PC-3 (cell line): ENCODE measurements around the gene PIK3IP1. TPM values are rescaled to one million over a fixed set of nuclear protein-coding genes. Genes with fewer than 3 reads are reported as not detected.
A peak's percentile ranks its signal among the peaks of the same experiment; 100 is the strongest.

Experiments used
- ATAC-seq: fragments of 200-7000 bp; cut with Tn5 transposase; 2 replicates; pipeline ENCODE4 v1.9.1; 2020; ENCODE audit warnings: mild to moderate bottlenecking, moderate library complexity
- BruUV-seq: library from RNA; stranded (reverse); fragments of 400-500 nt; replicated peaks from 2 replicates; lab custom pipeline; 2021; lab: Mats Ljungman, UMichigan
- CTCF ChIA-PET: fragments of 300-600 bp; sonication (Branson Sonifier 250); formaldehyde crosslinking; loops from one replicate; lab custom pipeline; 2022; ENCODE audit warnings: antibody characterized with exemption; lab: Charles Lee
- POLR2A ChIA-PET: fragments of 300-600 bp; sonication (Branson Sonifier 250); formaldehyde crosslinking; loops from one replicate; lab custom pipeline; 2022; ENCODE audit warnings: antibody characterized with exemption; ENCODE audit not compliant: unreplicated experiment; lab: Charles Lee
- DNase-seq: peaks from one replicate; pipeline ENCODE4 v3.0.0-alpha.2; 2015
- H2AFZ ChIP-seq: fragments of 300-600 bp; sonication (generic); 2 replicates; pipeline ENCODE4 v1.6.0; 2016; ENCODE audit warnings: antibody characterized with exemption, low read length
- H3F3A ChIP-seq: fragments of 300-600 bp; sonication (generic); one replicate; pipeline ENCODE4 v1.6.0; 2017; ENCODE audit warnings: antibody characterized with exemption, low read length, control low read depth, mild to moderate bottlenecking; ENCODE audit not compliant: unreplicated experiment
- H3K27ac ChIP-seq: fragments of 300-600 bp; sonication (generic); 2 replicates; pipeline ENCODE4 v1.5.1; 2016; ENCODE audit warnings: mild to moderate bottlenecking, low read length
- H3K27me3 ChIP-seq: fragments of 300-600 bp; sonication (generic); 2 replicates; pipeline ENCODE4 v1.6.1; 2016; ENCODE audit warnings: low read length, mixed read lengths
- H3K36me3 ChIP-seq: fragments of 300-600 bp; sonication (generic); 2 replicates; pipeline ENCODE4 v1.6.1; 2016; ENCODE audit warnings: low read depth, mixed run types, low read length, mixed read lengths
- H3K4me1 ChIP-seq: fragments of 300-600 bp; sonication (generic); 2 replicates; pipeline ENCODE4 v1.5.1; 2016; ENCODE audit warnings: low read length; ENCODE audit not compliant: insufficient read depth
- H3K4me2 ChIP-seq: fragments of 300-600 bp; sonication (generic); 2 replicates; pipeline ENCODE4 v1.6.0; 2016; ENCODE audit warnings: low read length
- H3K4me3 ChIP-seq: fragments of 300-600 bp; sonication (generic); 2 replicates; pipeline ENCODE4 v1.5.1; 2016; ENCODE audit warnings: mild to moderate bottlenecking, low read length, mixed read lengths
- H3K79me2 ChIP-seq: fragments of 300-600 bp; sonication (generic); 2 replicates; pipeline ENCODE4 v1.6.1; 2017; ENCODE audit warnings: low read length, mixed read lengths
- H3K9ac ChIP-seq: fragments of 300-600 bp; sonication (generic); 2 replicates; pipeline ENCODE4 v1.6.0; 2016; ENCODE audit warnings: mild to moderate bottlenecking, low read length
- H3K9me2 ChIP-seq: fragments of 300-600 bp; sonication (generic); replicated peaks from 2 replicates; pipeline ENCODE4 v1.6.1; 2016; ENCODE audit warnings: mixed run types, low read length, mixed read lengths
- H3K9me3 ChIP-seq: fragments of 300-600 bp; sonication (generic); 2 replicates; pipeline ENCODE4 v1.6.1; 2016; ENCODE audit warnings: low read length, mixed read lengths
- H4K20me1 ChIP-seq: fragments of 300-600 bp; sonication (generic); 2 replicates; pipeline ENCODE4 v1.6.1; 2016; ENCODE audit warnings: low read length, mixed read lengths
- EZH2 ChIP-seq: fragments of 300-600 bp; sonication (generic); IDR thresholded peaks from one replicate; pipeline ENCODE4 v1.6.1; 2017; ENCODE audit warnings: antibody characterized with exemption, mild to moderate bottlenecking, low read length; ENCODE audit not compliant: unreplicated experiment
- EZH2phosphoT487 ChIP-seq: fragments of 300-600 bp; sonication (generic); IDR thresholded peaks from 2 replicates; pipeline ENCODE4 v1.6.1; 2018; ENCODE audit warnings: mild to moderate bottlenecking, antibody characterized with exemption, low read length, borderline replicate concordance
- intact Hi-C: fragments of 100-400 bp; cut with micrococcal nuclease; formaldehyde crosslinking; loops from 2 replicates; pipeline ENCODE4 v1.9.0; 2023
- total RNA-seq: library from RNA; depleted of rRNA; stranded (reverse); fragments of >200 nt; gene quantifications from 2 replicates; pipeline ENCODE4 v1.2.3, GENCODE V29; 2014
- TF ChIP-seq, protein P1 (sequence below): fragments of 300-600 bp; sonication (generic); conservative IDR thresholded peaks from 2 replicates; pipeline ENCODE4 v1.5.1; 2017; ENCODE audit warnings: antibody characterized with exemption, low read depth, mild to moderate bottlenecking, low read length

PIK3IP1 gene
- total RNA-seq, 1 experiment from 2014 or later: 1.9 TPM

DNA sequence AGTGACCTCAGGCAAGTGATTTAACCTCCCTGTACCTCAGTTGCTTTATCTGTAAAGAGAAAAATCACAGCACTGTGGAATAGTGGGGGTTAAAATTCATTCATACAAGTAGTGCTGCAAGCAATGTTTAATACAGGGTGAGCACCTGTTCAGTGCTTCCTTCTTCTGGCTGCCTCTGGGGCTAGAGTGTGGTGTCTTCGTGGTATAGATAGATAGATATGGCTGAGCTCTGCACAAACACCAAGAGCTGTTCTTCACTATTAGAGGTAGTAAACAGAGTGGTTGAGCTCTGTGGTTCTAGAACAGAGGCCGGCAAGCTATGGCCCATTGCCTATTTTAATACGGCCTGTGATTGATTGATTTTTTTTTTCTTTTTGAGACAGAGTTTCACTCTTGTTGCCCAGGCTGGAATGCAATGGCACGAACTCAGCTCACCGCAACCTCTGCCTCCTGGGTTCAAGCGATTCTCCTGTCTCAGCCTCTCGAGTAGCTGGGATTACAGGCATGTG lies 47.3 kb downstream of the PIK3IP1 start:
- POLR2A ChIA-PET: no interaction called here
- Histone ChIP-seq H3K4me2 (no peak overlapping the region), H3K79me2 (no peaks in the 10 kb centered on the region), H3K27ac (no peak overlapping the region), H3K9me2 (no peaks in the 10 kb centered on the region), H3K9me3 (no peaks in the 10 kb centered on the region), H3K4me3 (no peak overlapping the region), H2AFZ (no peak overlapping the region), H3K9ac (no peak overlapping the region), H3K36me3 (no peaks in the 10 kb centered on the region), H3F3A (no peaks in the 10 kb centered on the region), H4K20me1 (no peaks in the 10 kb centered on the region), H3K4me1 (peaks cover 24% of the 10 kb centered on the region), H3K27me3 (no peaks in the 10 kb centered on the region)
- DNase-seq (no peak), ATAC-seq (no peak)
- CTCF ChIA-PET: interaction anchor here (0.7 kb wide), 1 partner anchor 83 kb away, joined by 4 read pairs; no protein-coding TSS in a partner anchor
- intact Hi-C loops: no loop called here
- TF ChIP-seq EZH2phosphoT487 (no peak), EZH2 (no peak)
- TF ChIP-seq, protein P1, sequence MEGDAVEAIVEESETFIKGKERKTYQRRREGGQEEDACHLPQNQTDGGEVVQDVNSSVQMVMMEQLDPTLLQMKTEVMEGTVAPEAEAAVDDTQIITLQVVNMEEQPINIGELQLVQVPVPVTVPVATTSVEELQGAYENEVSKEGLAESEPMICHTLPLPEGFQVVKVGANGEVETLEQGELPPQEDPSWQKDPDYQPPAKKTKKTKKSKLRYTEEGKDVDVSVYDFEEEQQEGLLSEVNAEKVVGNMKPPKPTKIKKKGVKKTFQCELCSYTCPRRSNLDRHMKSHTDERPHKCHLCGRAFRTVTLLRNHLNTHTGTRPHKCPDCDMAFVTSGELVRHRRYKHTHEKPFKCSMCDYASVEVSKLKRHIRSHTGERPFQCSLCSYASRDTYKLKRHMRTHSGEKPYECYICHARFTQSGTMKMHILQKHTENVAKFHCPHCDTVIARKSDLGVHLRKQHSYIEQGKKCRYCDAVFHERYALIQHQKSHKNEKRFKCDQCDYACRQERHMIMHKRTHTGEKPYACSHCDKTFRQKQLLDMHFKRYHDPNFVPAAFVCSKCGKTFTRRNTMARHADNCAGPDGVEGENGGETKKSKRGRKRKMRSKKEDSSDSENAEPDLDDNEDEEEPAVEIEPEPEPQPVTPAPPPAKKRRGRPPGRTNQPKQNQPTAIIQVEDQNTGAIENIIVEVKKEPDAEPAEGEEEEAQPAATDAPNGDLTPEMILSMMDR: no peak
- no TSS peak for BruUV-seq

DNA sequence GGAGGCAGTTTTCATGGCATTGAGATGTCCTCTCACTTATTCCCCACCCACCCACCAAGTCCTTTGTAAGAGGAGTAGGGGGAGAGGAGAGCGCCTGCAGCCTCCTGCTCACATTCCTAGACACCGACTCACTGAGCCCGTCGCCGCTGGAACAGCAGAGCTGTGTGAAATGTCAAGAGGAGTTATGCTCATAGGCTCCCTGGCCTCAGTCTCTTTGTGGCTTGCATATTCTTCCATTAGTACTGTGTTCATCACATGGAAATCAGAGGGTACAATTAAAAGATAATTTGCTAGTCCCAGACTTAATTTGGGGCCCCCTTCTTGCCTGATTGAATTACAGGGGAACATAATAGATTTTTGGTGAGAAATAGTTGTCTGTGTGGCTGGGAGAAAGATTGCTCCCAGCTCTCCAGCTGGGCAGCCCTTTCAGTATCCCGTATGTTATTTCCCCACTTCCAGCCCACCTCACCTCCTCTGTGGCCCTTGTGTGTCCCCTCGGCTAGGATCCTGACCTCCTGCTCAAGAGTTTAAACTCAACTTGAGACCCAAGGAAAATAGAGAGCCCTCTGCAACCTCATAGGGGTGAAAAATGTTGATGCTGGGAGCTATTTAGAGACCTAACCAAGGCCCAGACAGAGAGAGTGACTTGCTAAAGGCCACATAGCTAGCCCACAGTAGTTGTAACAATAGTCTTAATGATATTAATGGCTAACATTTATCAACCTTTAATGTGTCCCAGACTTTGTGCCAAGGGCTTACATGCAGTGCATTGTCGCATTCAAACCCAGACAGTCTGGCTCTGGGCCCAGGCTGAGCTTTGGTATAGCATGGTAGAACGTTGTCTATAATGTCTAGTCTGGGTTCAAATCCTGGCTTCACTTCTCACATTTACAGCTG lies 48.0 kb downstream of the PIK3IP1 start:
- TF ChIP-seq, protein P1: no peak
- TF ChIP-seq EZH2 (no peak), EZH2phosphoT487 (no peak)

More for the DNA sequence above, 48.0 kb downstream of the PIK3IP1 start:
- no peak overlapping the region for H3K9ac ChIP-seq
- no peaks in the 10 kb centered on the region for H3K9me3 ChIP-seq
- no peaks in the 10 kb centered on the region for H3K36me3 ChIP-seq
- no peaks in the 10 kb centered on the region for H4K20me1 ChIP-seq
- H3K27me3 ChIP-seq: no peaks in the 10 kb centered on the region
- H3K4me3 ChIP-seq: 0 out of 2 replicates have a peak overlapping the region, but pooled peaks have one; percentile 13
- peak overlapping the region; percentile 57 for H3K4me2 ChIP-seq
- BruUV-seq: no TSS peak
- POLR2A ChIA-PET: no interaction called here
- peaks cover 24% of the 10 kb centered on the region for H3K4me1 ChIP-seq
- ATAC-seq: peak; percentile 83
- CTCF ChIA-PET: interaction anchor here (0.5 kb wide), 1 partner anchor 55 kb away, joined by 3 read pairs; no protein-coding TSS in a partner anchor
- no peaks in the 10 kb centered on the region for H3K79me2 ChIP-seq
- DNase-seq: peak; percentile 68
- no peak overlapping the region for H2AFZ ChIP-seq
- H3K27ac ChIP-seq: peak overlapping the region; percentile 45; the same call in 1 of the 2 replicates
- no peaks in the 10 kb centered on the region for H3K9me2 ChIP-seq
- no peaks in the 10 kb centered on the region for H3F3A ChIP-seq
- intact Hi-C loops: no loop called here
